IPS DF 4.7 (cell line): ENCODE measurements around the gene SIK2.
"Not testable (repeated sequence)": the region's sequence is repeated elsewhere in the genome, so short reads cannot be mapped to it uniquely, and the experiment has no call there.

ENCODE experiments used
- DNase-seq: peaks from one replicate; pipeline ENCODE4 v3.0.0-alpha.2; 2013; ENCODE audit warnings: low spot score; ENCODE audit errors: extremely low read depth

The SIK2 gene

DNA sequence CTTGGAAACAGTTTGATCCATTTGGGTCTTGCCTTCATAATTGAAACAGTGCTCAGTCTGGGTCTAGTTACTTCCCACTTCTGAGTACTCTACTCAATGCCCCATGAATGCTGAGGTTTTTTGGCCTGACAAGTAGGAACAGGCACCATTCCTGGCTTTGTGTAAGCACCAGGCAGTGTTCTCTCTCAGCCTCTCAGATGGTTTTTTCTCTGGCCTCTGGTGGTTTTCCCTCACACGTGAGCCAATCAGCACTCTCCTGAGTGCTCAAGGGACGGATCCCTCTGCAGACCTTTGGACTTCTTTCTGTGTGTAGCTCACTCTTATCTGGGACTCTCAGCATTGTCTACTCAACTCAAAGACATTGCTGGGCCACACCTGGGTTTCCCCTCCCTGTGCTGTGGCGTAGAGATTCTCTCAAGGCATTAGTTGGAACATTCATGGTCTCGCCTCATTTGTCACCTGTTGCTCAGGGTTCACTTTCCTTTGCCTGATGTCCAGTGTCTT, 21.3 kb downstream of the SIK2 start:
- DNase-seq = no peak

DNA sequence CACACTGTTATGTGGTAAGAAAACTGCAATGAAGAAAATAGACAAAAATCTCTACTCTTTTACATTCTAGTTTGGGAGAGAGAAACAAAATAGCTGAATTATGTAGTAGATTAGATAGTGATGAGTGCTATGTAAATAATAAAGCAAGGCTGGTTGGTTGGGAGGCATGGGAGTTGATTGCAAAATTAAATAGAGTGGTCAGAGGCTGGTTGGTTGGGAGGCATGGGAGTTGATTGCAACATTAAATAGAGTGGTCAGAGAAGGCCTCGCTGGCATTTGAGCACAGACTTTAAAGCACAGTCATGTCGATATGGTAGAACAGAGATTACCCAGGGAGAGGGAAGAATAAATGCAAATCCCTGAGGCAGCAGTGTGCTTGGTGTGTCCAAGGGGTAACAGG, 22.4 kb downstream of the SIK2 start:
- no peak for DNase-seq

DNA sequence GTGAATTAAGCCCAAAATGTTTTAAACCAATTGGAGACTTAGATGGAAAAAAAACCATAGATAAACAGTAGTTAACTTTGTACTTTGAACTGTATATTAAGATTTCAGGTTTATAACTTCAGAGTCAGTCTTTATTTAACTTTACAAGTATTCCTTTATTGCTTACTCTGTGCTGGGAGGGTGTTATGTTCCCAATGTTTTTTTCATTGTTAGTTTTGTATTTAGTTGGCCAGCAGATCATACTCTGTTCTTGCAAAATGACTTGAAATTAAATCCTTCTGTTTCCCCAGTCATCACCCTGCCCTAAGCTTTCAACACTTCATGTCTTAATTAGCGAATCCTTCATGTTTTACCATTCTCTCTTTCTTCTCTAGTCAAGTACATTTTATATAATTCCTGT, 25.3 kb downstream of the SIK2 start:
- no peak for DNase-seq

DNA sequence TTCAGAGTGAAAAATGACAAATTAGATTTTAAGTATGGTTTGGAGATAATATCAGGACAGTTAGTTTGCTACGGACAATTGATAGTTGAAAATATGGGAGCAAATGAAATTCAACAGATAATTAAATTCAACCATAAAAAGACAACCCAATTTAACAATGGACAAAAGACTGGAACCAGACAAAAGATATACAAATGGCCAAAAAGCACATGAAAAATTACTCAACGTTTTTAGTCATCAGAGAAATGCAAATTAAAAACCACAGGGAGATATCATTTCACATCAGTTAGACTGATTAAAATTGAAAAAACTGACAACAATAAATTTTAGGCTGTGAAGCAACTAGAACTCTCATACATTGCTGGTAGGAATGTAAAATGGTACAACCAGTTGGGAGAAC, 27.2 kb downstream of the SIK2 start:
- no peak for DNase-seq

DNA sequence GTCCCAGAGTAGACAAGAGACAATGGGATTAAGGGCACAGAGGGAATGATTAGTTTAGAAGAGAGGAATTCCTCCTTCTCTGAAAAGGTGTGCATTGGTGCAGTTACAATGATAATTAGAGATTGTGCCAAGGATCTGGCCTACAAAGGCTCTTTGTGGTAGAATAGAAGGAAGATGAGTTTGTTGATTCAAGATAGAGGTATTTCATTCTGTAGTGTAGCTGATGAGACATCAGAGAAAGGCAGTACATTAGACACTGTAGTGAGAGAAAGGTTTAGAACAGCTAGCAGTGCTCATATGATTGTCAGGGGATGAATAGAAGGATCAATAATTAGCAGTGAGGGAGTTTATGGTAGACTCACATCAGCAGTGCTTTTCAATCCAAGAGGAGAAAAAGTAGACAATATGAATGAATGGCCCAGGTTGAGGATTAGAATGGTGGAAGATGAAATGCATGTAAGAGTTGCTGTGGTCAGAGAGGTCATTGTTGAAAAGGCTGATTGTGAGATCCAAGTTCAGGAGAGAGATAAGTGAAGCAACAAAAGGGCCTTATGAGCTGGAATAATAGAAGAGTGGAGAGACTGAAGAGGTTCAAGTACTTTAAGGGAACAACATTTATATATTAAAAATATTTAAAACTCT, 28.9 kb downstream of the SIK2 start:
- no peak for DNase-seq

DNA sequence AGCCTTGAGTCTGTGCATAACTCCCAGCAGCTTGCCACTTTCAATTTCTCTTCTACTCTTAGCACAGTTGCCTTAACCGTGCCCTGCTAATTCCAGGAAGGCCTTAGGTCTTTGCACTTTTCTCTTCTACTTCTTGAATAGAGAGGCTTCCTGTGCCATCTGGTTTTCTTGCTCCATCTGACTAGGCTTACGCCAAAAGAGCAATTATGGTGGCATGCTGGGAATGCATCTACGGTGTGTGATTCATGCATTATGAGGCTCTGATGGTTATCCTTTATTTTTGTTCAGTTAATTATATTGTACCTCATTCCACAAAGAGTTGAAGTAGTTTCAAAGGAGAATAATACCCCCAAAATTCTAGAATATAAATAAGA, 29.4 kb downstream of the SIK2 start:
- DNase-seq = no peak

DNA sequence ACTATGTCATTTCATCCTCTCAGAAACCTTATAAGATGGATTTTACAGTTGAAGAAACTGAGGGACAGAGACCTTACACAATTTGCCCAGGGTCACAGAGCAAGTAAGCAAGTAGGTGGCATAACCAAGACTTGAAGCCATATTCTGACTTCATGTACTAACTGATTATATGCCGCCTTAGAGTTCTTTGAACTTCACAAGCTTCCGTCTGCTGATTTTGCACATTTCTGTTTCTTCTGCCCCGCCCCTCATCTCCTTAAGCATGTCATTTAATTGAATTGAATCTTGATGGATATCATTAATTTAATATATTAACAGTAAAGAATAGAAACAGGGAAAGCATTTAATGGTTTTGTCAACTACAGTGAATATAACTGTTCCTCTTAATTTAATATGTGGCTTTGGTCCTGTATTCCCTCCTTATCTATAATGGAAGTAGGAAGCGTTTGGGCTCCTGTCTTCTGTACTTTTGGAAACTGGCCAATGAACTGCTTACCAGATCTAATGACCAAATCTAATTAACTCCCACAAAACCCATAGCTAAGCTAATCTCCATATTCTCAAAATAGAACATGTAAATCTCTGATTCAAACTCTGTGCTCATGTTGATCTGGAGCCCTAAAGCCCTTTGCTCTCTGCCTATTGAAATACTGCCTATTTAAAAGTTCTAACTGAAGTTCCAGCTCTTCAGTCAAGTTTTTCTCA, 30.4 kb downstream of the SIK2 start:
- no peak for DNase-seq

DNA sequence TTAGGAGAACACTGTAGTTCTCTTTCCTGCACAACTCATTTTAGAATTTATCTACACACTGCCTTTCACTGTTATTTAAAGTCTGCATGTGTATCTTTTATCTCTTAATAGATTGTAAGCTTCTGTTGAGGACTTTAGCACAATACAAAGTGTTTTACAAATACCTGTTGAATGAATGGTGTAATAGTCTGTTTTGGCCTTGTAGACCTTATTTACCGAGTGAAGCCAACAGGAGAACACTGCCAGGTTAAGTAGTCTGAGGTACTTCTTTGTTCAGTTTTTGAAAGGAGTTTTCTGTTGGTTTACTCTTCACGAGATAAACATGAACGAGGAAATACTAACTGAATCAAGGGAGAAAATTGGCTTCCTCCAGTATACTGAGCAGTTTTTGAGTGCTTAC, 31.0 kb downstream of the SIK2 start:
- no peak for DNase-seq

DNA sequence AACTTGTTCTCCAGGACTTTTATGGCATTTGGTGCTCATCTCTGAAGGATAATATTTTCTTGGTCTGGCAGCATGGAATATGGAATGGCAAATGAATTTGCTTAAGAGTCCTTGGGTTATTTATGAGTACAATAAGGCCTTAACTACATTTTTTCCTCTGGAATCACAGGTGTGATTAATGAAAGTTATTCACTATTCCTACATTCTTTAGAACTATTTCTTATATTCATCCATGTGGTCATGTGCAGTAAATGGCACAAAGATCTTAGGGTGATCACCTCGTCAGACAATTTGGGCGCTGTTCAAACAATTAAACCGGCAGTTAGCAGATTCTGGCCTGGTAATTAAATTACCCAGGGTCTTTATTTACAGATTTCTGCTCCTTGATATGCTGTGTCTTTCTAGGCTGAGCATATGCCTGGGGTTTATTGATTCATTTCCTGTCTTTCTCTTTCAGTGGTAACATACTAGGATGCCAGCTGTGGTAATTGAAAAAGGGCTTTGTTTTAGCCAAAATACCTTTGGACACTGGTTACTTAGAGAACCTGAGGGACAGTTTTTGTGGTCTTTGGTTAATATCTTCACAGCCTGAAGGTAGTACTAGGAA, 31.6 kb downstream of the SIK2 start:
- DNase-seq = no peak

DNA sequence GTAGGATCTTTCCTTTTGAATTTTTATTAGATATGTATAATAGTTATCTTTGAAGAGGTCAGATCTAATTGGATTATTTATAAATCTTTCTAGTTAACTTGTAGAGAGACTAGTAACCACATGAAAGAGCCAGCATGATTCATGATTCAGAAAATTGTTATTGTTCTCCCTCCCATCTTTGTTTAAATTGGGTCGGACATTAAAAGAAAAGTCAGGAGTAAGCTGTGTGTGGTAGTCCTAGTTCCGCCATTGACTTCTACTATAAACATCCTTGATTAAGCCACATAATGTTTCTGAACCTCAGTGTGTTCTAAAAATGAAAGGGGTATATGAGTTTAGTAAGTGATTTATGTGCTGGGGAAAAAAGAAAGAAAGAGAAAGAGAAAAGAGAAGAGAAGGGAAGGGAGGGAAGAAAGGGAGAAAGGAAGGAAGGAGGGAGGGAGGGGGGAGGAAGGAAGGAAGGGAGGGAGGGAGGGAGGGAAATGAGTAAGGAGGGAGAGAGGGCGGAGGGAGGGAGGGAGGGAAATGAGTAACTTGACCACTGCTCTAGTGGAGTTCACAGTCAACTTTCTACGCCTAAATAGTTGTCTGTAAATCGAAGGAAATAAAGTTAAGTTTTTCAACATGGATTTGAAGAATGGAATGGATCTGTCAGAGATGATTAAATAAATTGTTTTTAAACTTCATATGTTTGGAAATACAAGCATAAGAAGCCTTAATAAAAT, 32.9 kb downstream of the SIK2 start:
- no peak for DNase-seq

DNA sequence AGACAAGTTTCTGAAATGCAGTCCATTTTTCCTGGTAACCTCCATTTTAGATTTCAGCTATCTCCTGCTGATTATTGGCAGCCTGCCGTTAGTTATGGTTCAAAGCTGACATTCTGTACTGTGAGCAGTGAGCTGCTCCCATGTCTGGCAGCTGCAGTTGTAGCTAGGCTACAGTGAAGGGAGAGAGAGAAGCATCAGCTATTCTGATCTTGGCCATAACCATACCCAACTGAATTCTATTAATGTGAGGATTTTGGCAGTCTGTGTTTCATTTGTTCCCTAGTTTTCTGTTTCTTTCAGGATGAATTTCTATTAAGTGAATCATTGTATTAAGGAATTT, 33.4 kb downstream of the SIK2 start:
- no peak for DNase-seq

DNA sequence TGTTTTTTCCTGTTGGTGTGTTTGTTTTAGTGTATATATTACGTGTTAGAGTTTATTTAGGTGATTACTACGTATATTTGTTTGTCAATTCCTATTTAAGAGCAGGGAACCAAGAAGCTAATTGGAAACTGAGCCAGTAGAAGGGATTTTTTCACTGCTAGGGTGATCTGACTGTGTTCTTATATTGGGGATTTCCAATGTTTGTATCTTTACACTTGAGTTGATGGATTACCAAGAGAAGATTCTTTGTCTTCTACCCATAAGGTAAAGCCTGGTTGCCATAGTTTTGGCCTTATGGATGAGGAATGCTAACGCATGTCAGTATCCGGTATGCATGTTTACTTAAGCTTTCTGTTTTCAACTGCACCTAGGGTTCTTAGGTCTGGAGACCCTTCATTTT, 35.6 kb downstream of the SIK2 start:
- no peak for DNase-seq

DNA sequence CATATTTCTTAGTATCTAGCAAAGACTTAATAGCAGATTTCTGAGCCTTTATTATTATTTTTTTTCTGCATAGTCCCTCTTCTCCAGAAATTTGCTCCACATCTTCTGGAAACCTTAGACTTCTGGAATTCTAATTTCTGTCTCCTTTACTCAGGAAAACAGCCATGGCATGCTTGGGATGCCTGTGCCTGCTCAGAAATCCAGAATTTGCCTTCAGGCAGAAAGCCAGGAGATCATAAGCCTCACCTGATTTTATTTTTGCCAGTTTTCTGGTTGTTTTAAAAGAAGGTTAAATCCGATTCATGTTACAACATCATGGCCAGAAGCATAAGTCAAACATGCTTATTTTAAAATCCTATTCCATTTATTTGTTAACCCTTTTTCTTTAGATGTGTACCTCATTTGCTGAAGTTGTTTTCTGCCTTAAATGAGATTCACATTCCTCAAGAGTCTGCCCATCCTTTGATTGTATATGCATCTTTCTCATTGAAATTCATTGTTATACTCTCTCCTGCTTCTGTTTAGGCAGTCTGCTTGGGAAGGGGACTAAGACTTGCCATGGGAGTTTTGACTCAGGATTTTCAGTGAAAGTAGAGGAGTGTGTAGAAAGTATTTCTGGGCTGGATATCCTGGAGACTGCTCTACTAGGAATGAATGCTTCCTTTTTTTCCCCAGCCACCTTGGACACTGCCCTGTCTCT, 37.1 kb downstream of the SIK2 start:
- DNase-seq = no peak

DNA sequence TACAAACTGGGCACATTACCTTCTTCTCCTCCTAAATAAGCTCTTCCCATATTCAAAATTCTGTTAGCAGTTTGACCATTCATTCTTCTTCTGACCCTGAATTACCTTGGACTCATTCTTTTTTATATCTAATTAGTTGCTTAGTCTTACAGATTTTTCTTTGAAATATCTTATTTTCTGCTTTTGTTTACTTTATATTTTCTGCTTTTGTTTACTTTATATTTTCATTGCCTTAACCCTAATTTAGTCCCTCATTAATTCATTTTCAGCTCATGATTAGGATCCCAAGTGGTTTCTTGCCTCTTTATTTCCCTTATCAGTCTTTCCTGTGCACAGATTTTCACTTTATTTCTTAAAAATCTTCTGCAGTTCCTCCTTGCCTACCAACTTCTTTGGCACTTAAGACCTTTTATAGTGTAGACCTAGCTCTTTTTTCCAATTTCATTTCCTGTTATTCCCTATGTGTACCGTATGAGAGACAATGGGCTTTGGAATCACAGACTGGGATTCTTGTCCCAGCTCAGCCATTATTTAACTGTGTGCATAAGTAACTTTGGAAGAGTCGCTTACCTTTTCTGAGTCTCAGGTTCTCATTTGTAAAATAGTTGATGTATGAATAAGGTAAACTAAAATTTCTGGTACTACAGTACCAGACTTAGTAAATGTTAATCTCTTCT, 39.2 kb downstream of the SIK2 start:
- DNase-seq = no peak

DNA sequence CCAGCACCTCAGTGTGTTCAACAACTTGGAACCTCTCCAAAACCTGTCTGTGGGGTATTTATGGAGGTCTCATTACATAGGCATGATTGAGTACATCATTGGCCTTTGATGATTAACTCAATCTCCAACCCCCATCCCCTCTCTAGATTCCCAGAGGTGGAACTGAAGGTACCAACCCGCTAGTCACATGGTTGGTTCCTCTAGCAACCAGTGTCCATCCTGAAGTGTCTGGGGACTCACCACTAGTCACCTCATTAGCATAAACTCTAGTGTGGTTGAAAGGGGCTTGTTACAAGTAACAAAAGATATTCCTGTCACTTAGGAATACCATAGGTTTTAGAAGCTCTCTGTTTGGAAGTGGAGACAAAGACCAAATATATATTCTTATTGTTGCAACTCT, 40.3 kb downstream of the SIK2 start:
- no peak for DNase-seq

DNA sequence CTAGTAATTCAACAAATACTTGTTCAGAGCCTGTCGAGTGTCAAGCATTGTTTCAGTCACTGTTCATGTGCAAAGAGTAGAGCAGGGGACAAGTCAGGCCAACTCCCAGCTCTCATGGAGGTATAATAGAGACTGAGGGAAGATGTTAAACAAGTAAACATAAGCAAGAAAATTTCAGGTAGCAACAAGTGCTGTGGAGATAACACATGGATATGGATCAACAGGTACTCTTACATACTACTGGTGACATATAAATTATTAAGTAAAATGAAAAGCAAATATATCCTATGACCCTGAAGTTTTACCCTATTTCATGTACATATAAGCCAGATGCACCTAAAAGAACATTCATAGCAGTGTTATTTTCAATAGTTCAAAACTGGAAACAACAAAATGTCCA, 42.7 kb downstream of the SIK2 start:
- no peak for DNase-seq

DNA sequence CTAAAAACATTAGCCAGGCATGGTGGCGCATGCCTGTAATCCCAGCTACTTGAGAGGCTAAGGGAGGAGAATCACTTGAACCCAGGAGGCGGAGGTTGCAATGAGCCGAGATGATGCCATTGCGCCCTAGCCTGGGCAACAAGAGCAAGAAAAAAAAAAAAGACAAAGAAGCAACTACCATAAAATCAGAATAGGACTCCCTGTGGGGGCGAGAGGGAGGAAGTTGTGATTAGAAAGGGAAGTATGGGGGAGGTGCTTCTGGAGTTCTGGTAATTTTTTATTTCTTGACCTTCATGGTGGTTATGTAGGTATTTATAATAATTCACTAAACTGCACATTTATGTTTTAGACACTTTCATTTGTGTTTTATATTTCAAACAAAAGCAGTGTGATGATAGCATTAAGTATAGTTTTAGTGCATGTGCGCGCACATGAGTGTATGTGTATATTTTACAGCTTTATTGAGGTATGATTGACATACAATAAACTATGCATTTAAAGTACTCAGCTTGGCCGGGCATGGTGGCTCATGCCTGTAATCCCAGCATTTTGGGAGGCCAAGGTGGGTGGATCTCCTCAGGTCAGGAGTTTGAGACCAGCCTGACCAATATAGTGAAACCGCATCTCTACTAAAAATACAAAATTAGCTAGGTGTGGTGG, 43.5 kb downstream of the SIK2 start:
- DNase-seq = no peak

DNA sequence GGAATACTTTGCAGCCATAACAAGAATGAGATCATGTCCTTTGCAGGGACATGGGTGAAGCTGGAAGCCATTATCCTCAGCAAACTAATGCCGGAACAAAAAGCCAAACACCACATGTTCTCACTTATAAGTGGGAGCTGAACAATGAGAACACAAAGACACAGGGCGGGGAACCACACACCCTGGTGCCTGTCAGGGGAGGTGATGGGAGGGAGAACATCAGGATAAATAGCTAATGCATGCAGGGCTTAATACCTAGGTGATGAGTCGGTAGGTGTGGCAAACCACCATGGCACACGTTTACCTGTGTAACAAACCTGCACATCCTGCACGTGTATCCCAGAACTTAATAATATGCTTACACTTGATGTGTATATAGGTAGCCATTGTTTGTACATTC, 49.1 kb downstream of the SIK2 start:
- not testable (repeated sequence) for DNase-seq

DNA sequence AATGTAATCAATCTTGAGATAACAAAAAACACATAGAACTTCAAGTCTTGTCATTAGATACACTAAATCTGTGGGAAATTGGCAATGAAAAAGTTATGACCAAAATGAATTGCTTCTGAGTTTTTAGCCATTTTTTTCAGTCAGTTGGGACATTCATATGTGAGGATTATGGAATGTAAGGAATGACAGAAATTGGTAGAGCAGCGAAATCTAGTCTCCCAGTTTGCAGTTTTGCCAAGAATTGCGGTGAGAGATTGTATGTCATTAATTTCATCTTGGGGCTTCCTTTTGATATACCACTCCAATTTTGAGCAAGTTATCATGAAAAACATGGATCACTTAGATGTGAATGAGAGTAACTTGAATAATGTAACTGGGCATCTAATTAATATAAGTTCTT, 49.9 kb downstream of the SIK2 start:
- no peak for DNase-seq

DNA sequence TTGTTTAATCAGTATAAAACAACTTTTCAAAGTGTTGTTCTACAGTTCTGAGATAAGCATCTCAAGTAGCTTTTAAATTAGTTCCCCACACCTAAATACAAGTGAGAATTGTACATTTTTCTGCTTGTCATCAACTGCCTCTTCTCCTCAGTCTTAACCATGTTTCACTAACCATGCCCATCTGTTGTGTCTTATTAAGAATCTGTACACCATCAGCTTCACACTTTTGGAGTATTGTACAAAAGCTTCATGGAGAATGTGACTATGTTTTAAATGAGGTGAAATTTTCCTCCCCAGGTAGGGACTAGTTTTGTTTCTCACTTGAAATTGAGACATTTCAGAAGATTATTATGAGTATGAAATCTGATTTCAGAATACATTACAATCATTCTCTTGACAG, 52.4 kb downstream of the SIK2 start:
- DNase-seq = no peak

DNA sequence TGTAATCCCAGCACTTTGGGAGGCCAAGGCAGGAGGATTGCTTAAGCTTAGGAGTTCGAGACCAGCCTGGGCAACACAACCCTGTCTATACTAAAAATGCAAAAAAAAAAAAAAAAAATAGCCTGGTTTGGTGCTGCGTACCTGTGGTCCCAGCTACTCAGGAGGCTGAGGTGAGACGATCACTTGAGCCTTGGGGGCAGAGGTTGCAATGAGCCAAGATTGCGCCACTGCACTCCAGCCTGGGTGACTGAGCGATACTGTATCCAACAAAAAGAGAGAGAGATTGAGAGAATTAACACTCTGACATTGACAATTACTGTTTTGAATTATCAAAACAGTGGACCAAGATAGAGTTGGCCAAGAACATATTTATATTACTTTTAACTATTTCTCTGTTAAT, 53.7 kb downstream of the SIK2 start:
- no peak for DNase-seq
